ENCODE measurements around the gene PLCL2. TPM values are rescaled to one million over a fixed set of nuclear protein-coding genes. Genes with fewer than 3 reads are reported as not detected.

PLCL2 gene
- total and polyA plus RNA-seq, 9 donors = 8.5 to 25.2 (median 11.4) TPM

DNA sequence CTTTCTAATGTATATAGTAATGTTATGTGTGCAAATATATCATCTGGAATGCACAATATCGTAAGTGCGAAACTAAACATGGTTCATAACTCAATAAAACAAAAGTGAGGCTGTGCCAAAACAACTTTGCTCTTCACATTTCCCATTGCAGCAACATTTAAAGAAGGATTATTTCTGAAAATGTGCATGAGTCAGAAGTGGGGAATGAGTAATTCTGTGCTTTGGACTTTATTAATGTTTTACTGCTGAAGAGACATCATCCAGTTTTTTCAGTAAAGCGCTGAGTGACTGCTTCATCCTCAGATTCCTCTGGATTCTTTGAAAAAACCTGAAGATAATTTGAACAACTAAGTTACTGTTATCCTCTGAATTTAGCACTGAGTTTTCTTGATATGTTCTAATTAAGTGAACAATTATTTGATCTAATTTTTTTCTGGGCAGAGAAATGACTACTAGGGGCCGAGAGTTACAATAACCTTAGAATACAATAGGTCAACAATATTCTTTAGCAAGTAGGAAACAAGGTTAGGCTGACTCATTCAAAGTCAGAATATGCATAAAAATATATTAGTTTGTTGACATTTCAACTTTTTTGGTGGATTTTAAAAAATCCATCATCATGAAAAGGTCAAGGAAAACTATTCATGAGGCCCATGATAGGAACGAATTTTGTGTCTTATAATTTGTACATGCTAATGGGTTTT is 20.0 kb upstream of the PLCL2 start:
- peak; percentile 11 for DNase-seq
- H3K36me3 ChIP-seq (ENCODE audit: control insufficient read depth, insufficient read depth, low read length) = no peaks in the 10 kb centered on the region
- H3K27ac ChIP-seq (ENCODE audit: low read length) = no peak overlapping the region
- no CpG with 5 or more reads among the region's 5 CpGs for WGBS (ENCODE audit: insufficient coverage)
- H3K9me3 ChIP-seq (replicated peaks; ENCODE audit: control insufficient read depth, low read depth, low read length) = no peaks in the 10 kb centered on the region
- H3K4me3 ChIP-seq (ENCODE audit: low read length) = no peak overlapping the region
- H3K27me3 ChIP-seq (ENCODE audit: control insufficient read depth, insufficient read depth, low read length) = no peaks in the 10 kb centered on the region
- H3K4me1 ChIP-seq (ENCODE audit: control insufficient read depth, insufficient read depth, low read length) = no peaks in the 10 kb centered on the region

DNA sequence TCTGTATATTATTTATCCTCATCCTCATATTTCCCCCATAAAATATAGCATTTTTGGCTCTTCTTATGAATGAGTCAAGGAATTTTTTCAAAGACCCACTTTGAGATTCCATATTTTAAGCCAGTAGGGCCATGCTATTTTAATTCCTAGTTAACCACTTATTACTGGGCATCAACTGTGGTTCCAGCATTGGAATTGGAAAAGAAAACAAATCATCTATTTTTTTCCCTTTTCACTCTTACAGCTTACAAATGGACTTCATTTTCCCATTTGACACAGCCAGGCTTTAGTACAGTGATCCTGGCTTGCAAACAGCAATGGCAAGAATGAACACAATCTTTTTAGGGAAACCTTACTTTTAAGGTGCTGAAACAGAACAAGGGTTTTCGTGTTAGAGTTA is 19.4 kb upstream of the PLCL2 start:
- no CpG with 5 or more reads among the region's 1 CpG for WGBS (ENCODE audit: insufficient coverage)
- H3K9me3 ChIP-seq (replicated peaks; ENCODE audit: control insufficient read depth, low read depth, low read length) = no peaks in the 10 kb centered on the region
- DNase-seq = no peak
- H3K27ac ChIP-seq (ENCODE audit: low read length) = no peak overlapping the region
- no peaks in the 10 kb centered on the region for H3K36me3 ChIP-seq (ENCODE audit: control insufficient read depth, insufficient read depth, low read length)
- H3K4me1 ChIP-seq (ENCODE audit: control insufficient read depth, insufficient read depth, low read length) = no peaks in the 10 kb centered on the region
- H3K4me3 ChIP-seq (ENCODE audit: low read length) = no peak overlapping the region
- no peaks in the 10 kb centered on the region for H3K27me3 ChIP-seq (ENCODE audit: control insufficient read depth, insufficient read depth, low read length)

DNA sequence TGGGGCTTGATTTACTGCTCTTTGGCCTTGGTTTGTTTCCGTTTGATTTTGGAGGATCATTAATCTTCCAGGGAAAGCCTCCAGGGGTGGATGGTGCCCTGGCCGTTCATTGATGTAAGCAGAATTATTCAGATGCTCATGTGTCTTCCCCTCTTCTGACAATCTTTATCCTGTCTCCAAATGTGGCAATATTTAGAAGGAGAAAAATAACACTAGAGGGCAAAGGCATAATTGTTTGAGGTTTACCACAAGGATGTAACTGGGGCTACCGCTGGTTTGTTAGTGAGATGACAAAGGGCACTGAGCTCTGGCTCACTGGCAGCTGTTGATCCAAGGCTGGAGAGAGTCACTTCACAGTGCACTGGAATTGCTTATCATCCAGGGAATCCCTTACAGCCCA is 18.2 kb upstream of the PLCL2 start:
- no peaks in the 10 kb centered on the region for H3K27me3 ChIP-seq (ENCODE audit: control insufficient read depth, insufficient read depth, low read length)
- no peak for DNase-seq
- 80% methylated on average over 1 of the region's 3 CpGs for WGBS (ENCODE audit: insufficient coverage)
- H3K9me3 ChIP-seq (replicated peaks; ENCODE audit: control insufficient read depth, low read depth, low read length) = no peaks in the 10 kb centered on the region
- H3K4me1 ChIP-seq (ENCODE audit: control insufficient read depth, insufficient read depth, low read length) = no peaks in the 10 kb centered on the region
- no peaks in the 10 kb centered on the region for H3K36me3 ChIP-seq (ENCODE audit: control insufficient read depth, insufficient read depth, low read length)
- H3K27ac ChIP-seq (ENCODE audit: low read length) = no peak overlapping the region
- no peak overlapping the region for H3K4me3 ChIP-seq (ENCODE audit: low read length)

DNA sequence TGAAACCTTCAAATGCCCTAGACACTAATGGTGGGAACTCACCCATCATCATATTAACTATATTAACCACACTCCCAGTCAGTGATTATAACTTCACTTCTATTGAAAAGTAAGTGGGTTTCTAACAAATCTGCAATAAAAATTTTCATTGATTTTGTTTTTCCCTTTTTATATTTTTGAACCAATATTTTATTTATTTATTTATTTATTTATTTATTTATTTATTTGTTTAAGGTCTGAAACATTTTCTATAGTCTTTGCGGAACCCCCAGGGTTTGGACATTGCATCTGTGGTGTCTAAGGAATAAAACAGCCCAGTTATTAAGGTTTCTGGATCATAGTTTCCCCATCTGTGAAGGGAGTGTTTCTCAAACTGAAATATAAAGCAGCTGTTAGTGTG is 16.2 kb upstream of the PLCL2 start:
- 100% methylated on average over 1 of the region's 1 CpG for WGBS (ENCODE audit: insufficient coverage)
- Histone ChIP-seq H3K27me3 (ENCODE audit: control insufficient read depth, insufficient read depth, low read length) (no peaks in the 10 kb centered on the region), H3K4me3 (ENCODE audit: low read length) (no peak overlapping the region), H3K36me3 (ENCODE audit: control insufficient read depth, insufficient read depth, low read length) (no peaks in the 10 kb centered on the region), H3K4me1 (ENCODE audit: control insufficient read depth, insufficient read depth, low read length) (no peaks in the 10 kb centered on the region), H3K9me3 (replicated peaks; ENCODE audit: control insufficient read depth, low read depth, low read length) (no peaks in the 10 kb centered on the region), H3K27ac (ENCODE audit: low read length) (no peak overlapping the region)
- no peak for DNase-seq

DNA sequence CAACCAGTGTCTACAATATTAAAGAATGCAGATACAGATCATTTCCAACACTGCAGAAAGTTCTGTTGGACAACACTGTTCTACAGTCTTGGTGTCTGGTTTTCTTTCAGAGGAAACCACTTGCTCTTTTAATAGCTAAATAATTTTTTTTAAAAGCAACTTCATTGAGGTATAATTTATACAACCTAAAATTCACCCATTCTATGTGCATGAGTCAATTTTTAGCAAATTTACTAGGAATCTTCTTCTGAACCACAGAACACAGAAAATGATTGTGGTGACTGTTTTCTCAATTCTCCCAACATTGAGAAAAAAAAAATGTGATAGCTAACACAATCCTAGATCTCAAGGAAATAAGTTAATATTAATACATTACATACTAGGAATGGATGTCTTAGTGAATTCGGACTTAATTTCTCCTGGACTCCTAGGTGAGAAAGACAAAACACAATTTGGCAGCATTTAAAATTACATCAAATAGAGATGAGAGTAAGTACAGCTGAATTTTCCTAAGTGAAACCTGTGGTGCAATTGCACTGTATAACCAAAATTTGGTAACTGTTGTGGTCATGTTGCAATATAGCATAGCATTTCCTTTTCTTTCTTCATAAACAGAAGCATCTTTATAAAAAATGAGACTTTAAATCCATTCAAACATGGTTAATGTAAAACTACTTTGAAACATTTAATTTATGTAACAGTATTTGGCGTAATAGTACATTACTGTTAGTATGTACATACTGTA is 15.3 kb upstream of the PLCL2 start:
- Histone ChIP-seq H3K4me3 (ENCODE audit: low read length) (no peak overlapping the region), H3K27ac (ENCODE audit: low read length) (no peak overlapping the region), H3K27me3 (ENCODE audit: control insufficient read depth, insufficient read depth, low read length) (no peaks in the 10 kb centered on the region), H3K4me1 (ENCODE audit: control insufficient read depth, insufficient read depth, low read length) (no peaks in the 10 kb centered on the region), H3K36me3 (ENCODE audit: control insufficient read depth, insufficient read depth, low read length) (no peaks in the 10 kb centered on the region), H3K9me3 (replicated peaks; ENCODE audit: control insufficient read depth, low read depth, low read length) (no peaks in the 10 kb centered on the region)
- DNase-seq = no peak
- WGBS (ENCODE audit: insufficient coverage) = no CpG with 5 or more reads among the region's 2 CpGs

DNA sequence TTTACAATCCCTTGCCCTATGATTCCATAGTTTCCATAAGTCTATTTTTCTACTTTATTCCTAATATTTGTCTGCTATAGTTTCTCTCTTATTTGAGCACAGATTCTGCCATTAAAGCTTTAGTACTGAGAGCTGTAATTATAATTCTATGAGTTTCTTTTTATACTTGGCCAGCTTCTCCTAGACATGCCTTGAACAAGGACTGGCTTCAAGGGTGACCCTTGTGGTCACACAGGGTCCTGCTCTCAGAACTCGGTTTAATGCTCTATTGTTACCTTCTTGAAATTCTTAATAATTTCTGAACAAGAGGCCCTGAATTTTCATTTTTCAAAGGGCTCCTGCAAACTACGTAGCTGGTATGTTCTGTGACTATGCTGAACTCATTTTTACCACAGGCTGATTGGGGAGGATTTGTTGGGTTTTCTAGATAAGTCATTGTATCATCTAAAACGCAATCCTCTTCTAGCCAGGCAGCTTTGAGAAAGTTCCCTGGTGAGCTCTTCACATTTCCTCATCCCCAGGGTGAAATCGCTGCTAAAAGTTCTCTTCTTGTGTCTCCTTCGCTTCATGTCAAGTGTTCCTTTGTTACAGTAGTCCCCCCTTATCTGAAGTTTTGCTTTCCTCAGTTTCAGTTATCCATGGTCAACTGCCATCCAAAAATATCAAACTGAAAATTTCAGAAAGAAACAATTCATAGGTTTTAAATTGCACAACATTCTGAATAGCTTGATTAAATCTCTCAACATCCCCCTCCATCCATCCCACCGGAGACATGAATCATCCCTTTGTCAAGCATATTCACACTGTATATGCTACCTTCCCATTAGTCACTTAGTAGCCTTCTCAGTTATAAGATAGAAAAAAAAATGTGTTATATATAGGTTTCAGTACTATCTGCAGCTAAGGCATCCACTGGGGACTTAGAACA is 12.6 kb upstream of the PLCL2 start:
- no peak for DNase-seq
- H3K27me3 ChIP-seq (ENCODE audit: control insufficient read depth, insufficient read depth, low read length) = no peaks in the 10 kb centered on the region
- no peaks in the 10 kb centered on the region for H3K9me3 ChIP-seq (replicated peaks; ENCODE audit: control insufficient read depth, low read depth, low read length)
- H3K27ac ChIP-seq (ENCODE audit: low read length) = no peak overlapping the region
- H3K4me3 ChIP-seq (ENCODE audit: low read length) = no peak overlapping the region
- H3K36me3 ChIP-seq (ENCODE audit: control insufficient read depth, insufficient read depth, low read length) = no peaks in the 10 kb centered on the region
- no peaks in the 10 kb centered on the region for H3K4me1 ChIP-seq (ENCODE audit: control insufficient read depth, insufficient read depth, low read length)
- no CpG with 5 or more reads among the region's 6 CpGs for WGBS (ENCODE audit: insufficient coverage)

DNA sequence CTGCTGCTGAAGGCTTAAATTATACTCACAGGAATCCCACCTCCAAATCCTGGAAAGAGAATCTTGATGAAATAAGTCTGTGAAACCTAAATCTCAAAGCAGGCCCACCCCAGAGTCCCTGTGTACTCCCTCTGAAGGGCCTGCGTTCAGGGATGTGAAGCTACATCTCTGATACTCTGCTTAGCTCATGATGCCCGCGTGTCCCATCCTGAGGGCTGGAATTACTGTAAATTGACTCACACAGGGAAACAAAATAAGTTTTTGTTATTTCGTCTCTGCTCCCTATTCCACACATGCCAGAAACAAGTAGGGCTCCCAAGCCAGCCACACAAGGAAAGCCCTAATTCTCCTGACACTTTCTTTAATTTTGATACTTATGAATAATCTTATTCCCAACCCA is 10.9 kb upstream of the PLCL2 start:
- Histone ChIP-seq H3K4me1 (ENCODE audit: control insufficient read depth, insufficient read depth, low read length) (no peaks in the 10 kb centered on the region), H3K27ac (ENCODE audit: low read length) (no peak overlapping the region), H3K27me3 (ENCODE audit: control insufficient read depth, insufficient read depth, low read length) (no peaks in the 10 kb centered on the region), H3K4me3 (ENCODE audit: low read length) (no peak overlapping the region), H3K9me3 (replicated peaks; ENCODE audit: control insufficient read depth, low read depth, low read length) (no peaks in the 10 kb centered on the region), H3K36me3 (ENCODE audit: control insufficient read depth, insufficient read depth, low read length) (no peaks in the 10 kb centered on the region)
- DNase-seq = no peak
- 89% methylated on average over 3 of the region's 4 CpGs for WGBS (ENCODE audit: insufficient coverage)

DNA sequence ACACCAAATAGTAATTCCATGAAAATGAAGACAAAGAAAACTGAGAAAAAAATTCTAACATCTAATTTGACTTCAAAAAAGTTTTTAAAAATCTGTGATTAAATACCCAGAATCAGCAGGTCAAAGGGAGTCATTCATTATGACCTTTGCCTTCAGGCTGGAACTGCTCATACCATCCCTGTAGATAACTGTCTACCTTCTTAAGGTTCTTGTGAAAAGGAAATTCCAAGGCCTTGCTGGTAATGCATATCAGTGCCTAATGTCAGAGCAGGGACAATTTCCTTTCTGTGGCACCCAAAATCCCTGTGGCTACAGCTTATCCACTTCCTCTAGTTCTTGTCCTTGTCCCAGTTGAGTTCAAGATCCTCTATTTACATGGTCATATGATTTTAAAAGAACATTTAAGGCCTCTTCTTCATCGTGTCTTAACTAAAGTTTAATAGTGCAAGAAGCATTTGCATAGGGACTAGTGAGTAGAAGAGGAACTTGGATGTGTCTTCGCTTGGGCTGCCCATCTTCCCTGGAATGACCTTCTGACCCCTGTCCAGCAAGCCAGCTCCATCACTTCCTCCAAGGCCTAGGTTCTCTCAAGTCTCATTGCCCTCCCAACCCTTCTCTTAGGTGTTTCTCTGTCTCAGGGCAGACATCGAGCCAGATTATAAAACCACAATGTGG is 8.7 kb upstream of the PLCL2 start:
- no CpG with 5 or more reads among the region's 3 CpGs for WGBS (ENCODE audit: insufficient coverage)

DNA sequence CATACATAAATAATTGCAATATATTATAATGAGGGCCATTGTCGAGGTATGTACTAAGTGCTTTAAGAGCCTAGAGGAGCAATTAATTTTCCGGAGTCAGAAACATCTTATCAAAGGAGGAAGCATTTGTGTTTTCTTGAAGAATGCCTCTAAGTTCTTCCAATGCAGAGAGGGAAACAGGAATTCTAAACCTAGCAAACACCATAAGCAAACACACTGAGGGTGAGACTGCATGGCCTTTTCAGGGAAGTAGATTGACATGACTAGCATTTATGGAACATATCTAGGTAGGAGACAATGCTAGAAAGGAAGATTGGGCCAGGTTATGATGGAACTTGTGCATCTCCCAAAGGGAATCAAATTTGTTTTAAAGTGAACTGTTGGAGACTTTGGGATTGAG is 7.2 kb upstream of the PLCL2 start:
- no CpG with 5 or more reads among the region's 2 CpGs for WGBS (ENCODE audit: insufficient coverage)
- Histone ChIP-seq H3K27ac (ENCODE audit: low read length) (no peak overlapping the region), H3K36me3 (ENCODE audit: control insufficient read depth, insufficient read depth, low read length) (no peaks in the 10 kb centered on the region), H3K27me3 (ENCODE audit: control insufficient read depth, insufficient read depth, low read length) (no peaks in the 10 kb centered on the region), H3K4me1 (ENCODE audit: control insufficient read depth, insufficient read depth, low read length) (no peaks in the 10 kb centered on the region), H3K4me3 (ENCODE audit: low read length) (no peak overlapping the region), H3K9me3 (replicated peaks; ENCODE audit: control insufficient read depth, low read depth, low read length) (no peaks in the 10 kb centered on the region)
- DNase-seq = no peak

More for the DNA sequence above, 8.7 kb upstream of the PLCL2 start:
- Histone ChIP-seq H3K4me1 (ENCODE audit: control insufficient read depth, insufficient read depth, low read length) (no peaks in the 10 kb centered on the region), H3K36me3 (ENCODE audit: control insufficient read depth, insufficient read depth, low read length) (no peaks in the 10 kb centered on the region), H3K27me3 (ENCODE audit: control insufficient read depth, insufficient read depth, low read length) (no peaks in the 10 kb centered on the region), H3K9me3 (replicated peaks; ENCODE audit: control insufficient read depth, low read depth, low read length) (no peaks in the 10 kb centered on the region), H3K4me3 (ENCODE audit: low read length) (no peak overlapping the region), H3K27ac (ENCODE audit: low read length) (no peak overlapping the region)
- DNase-seq = no peak

Data from muscle of leg (tissue), 11 donors.